Sigmoid colon (tissue), 7 donors: ENCODE measurements around the gene ROR1. TPM values are rescaled to one million over a fixed set of nuclear protein-coding genes. Genes with fewer than 3 reads are reported as not detected.

Source experiments
- DNase-seq: peaks from one replicate; pipeline ENCODE4 v3.0.0-alpha.2; 2019
- H3K27ac ChIP-seq, 4 donors: fragments of 200-600 bp; sonication (generic); one replicate each; pipeline ENCODE4 v1.5.1; 2016 to 2019; ENCODE audit warnings: mild to moderate bottlenecking in 1 of 4
- H3K27me3 ChIP-seq, 3 donors: fragments of 200-600 bp; sonication (generic); one replicate each; pipeline ENCODE4 v1.5.1; 2019; ENCODE audit warnings: mild to moderate bottlenecking in 1 of 3
- H3K36me3 ChIP-seq, 4 donors: fragments of 200-600 bp; sonication (generic); one replicate each; pipeline ENCODE4 v1.5.1; 2016 to 2019
- H3K4me1 ChIP-seq, 4 donors: fragments of 200-600 bp; sonication (generic); one replicate each; pipeline ENCODE4 v1.5.1; 2017 to 2019
- H3K4me3 ChIP-seq, 4 donors: fragments of 200-600 bp; sonication (generic); one replicate each; pipeline ENCODE4 v1.5.1; 2017 to 2019; ENCODE audit warnings: mild to moderate bottlenecking in 2 of 4, moderate library complexity in 1 of 4
- H3K9me3 ChIP-seq, 4 donors: fragments of 200-600 bp in 3 of 4; sonication (generic) in 3 of 4; one replicate each; pipeline versions ENCODE4 v1.5.1 to v1.6.1; 2013 to 2019
- CTCF ChIP-seq, 4 experiments: fragments of 450-650 bp in 3 of 4; fragments of 200-600 bp in 1 of 4; IDR thresholded peaks; one replicate each; pipeline ENCODE4 v1.5.1; 2016 to 2019; ENCODE audit warnings: antibody characterized with exemption in 4 of 4, mild to moderate bottlenecking in 3 of 4, moderate library complexity in 2 of 4
- EP300 ChIP-seq, 4 donors: sonication (generic); formaldehyde crosslinking; IDR thresholded peaks; one replicate each; pipeline ENCODE4 v1.6.1; 2017; ENCODE audit warnings: antibody characterized with exemption in 4 of 4
- POLR2A ChIP-seq, 2 donors: fragments of 450-650 bp; IDR thresholded peaks; one replicate each; pipeline ENCODE4 v1.6.1; 2016; ENCODE audit warnings: antibody characterized with exemption in 2 of 2, mild to moderate bottlenecking in 2 of 2, moderate library complexity in 2 of 2
- POLR2AphosphoS5 ChIP-seq, 4 donors: sonication (generic); formaldehyde crosslinking; IDR thresholded peaks; one replicate each; pipeline ENCODE4 v1.6.1; 2017; ENCODE audit warnings: antibody characterized with exemption in 4 of 4
- WGBS, 2 donors: extraction: QIAGEN DNeasy Blood & Tissue Kit; methylation state at CpG; one replicate each; pipeline ENCODE4 v1.1.7; 2013; 5-methylcytosine and 5-hydroxymethylcytosine counted together
- intact Hi-C: fragments of 100-400 bp; cut with DNase I; formaldehyde crosslinking; loops from one replicate; pipeline ENCODE4 v1.15.1; 2023
- polyA plus RNA-seq, 3 donors: library from polyadenylated mRNA; stranded (reverse); fragments of 200-250 nt; gene quantifications; one replicate each; pipeline ENCODE4 v1.2.3, GENCODE V29; 2013
- total RNA-seq, 4 donors: library from RNA; depleted of rRNA; stranded (reverse); fragments of >200 nt; gene quantifications; one replicate each; pipeline ENCODE4 v1.1.0, GENCODE V29; 2016
- donor health status: healthy with polysubstance abuse.
- donor health status: Bipolar disorder and iron deficiency.
- donor health status: healthy.

Gene ROR1
- total and polyA plus RNA-seq, 7 donors: under 0.01 to 37.1 (median 27.3) TPM

- 77 to 83% methylated on average over 3 of the region's 3 CpGs for WGBS, 2 donors
- Histone ChIP-seq H3K4me1 (peaks cover 0 to 35% (median 21%) of the 10 kb centered on the region in 4 donors), H3K9me3 (no peaks in the 10 kb centered on the region), H3K36me3 (no peaks in the 10 kb centered on the region), H3K4me3 (no peak overlapping the region), H3K27ac (no peak overlapping the region), H3K27me3 (no peaks in the 10 kb centered on the region)
- TF ChIP-seq EP300 (IDR thresholded peaks at IDR 0.05): no peak
- no peak for DNase-seq
- intact Hi-C loops: no loop called here
These were observed 213.8 kb downstream of the ROR1 start for GRCh38 chr1:63987628-63988024.

DNA sequence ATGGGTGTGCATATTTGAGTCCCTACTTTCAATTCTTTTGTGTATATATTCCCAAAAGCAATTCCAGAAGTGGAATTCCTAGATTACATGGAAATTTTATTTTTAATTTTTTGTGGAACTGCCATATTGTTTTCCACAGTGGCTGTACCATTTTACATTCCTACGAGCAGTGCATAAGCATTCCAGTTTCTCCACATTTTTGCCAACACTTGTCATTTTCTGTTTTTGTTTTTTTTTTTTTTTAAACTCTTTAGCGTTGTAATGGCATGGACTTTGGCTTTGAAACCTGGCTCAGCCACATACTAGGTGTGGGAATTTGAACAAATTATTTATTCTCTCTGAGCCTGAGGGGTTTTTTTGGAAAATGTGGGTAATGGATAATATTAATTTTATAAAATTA is 215.1 kb downstream of the ROR1 start:
- Histone ChIP-seq H3K27ac (no peak overlapping the region), H3K4me3 (no peak overlapping the region), H3K9me3 (no peaks in the 10 kb centered on the region), H3K27me3 (no peaks in the 10 kb centered on the region), H3K4me1 (peaks cover 0 to 31% (median 21%) of the 10 kb centered on the region in 4 donors), H3K36me3 (no peaks in the 10 kb centered on the region)
- no peak for DNase-seq
- intact Hi-C loops: no loop called here
- TF ChIP-seq POLR2AphosphoS5 (IDR thresholded peaks at IDR 0.05) (no peak), EP300 (IDR thresholded peaks at IDR 0.05) (no peak), CTCF (IDR thresholded peaks at IDR 0.05) (no peak)
- 81 to 85% methylated on average over 2 of the region's 2 CpGs for WGBS, 2 donors

DNA sequence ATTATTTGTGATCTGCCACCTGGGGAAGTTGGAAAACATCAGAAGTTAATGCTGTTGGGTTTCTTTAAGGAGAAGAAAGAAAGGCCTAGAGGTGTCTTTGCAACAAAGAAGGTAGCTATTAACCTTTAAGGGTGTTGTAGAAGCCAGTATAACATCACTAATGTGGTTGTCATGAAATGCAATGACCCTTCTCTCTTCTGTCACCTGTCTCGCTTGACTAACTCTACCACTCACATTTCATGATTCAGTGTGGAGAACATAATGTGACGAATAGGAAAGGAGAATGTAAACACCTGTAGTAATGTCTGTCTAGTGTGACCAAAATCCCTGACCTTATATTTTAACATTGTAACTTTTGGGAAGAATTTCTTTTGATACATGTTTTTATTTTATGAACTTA is 217.9 kb downstream of the ROR1 start:
- intact Hi-C loops: no loop called here
- TF ChIP-seq POLR2A (IDR thresholded peaks at IDR 0.05) (no peak), CTCF (IDR thresholded peaks at IDR 0.05) (no peak), EP300 (IDR thresholded peaks at IDR 0.05) (no peak), POLR2AphosphoS5 (IDR thresholded peaks at IDR 0.05) (no peak)

DNA sequence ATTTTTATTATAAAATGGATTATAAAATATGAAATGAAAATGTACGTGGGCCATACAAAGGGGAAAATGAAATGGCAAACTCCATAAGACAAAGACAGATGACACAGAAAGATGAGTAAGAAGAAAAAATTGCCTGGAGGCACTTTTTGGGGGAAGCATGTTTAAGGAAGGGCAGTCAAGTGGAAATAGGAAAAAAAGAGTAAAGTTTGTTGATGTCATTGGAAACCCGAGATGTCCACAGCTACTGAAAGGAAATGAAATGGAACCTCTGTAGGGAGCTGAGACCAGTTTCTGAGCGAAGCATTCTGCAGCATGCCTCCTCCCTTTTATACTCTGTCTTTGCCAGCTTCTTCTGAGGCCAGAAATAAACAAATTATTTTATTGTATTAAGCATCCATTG is 226.2 kb downstream of the ROR1 start:
- WGBS, 2 donors: 80 to 87% methylated on average over 3 of the region's 3 CpGs
- no peak overlapping the region for H3K27ac ChIP-seq
- H3K4me1 ChIP-seq: peaks cover 0 to 17% (median 0%) of the 10 kb centered on the region in 4 donors
- TF ChIP-seq POLR2AphosphoS5 (IDR thresholded peaks at IDR 0.05) (no peak), EP300 (IDR thresholded peaks at IDR 0.05) (no peak)
- H3K27me3 ChIP-seq: no peaks in the 10 kb centered on the region
- intact Hi-C loops: no loop called here
- DNase-seq: no peak
- no peaks in the 10 kb centered on the region for H3K9me3 ChIP-seq
- H3K4me3 ChIP-seq: no peak overlapping the region
- no peaks in the 10 kb centered on the region for H3K36me3 ChIP-seq

More for the DNA sequence above, 217.9 kb downstream of the ROR1 start:
- Histone ChIP-seq H3K4me3 (no peak overlapping the region), H3K4me1 (peaks cover 0 to 20% (median 13%) of the 10 kb centered on the region in 4 donors), H3K27ac (no peak overlapping the region), H3K36me3 (no peaks in the 10 kb centered on the region), H3K9me3 (no peaks in the 10 kb centered on the region), H3K27me3 (no peaks in the 10 kb centered on the region)
- WGBS, 2 donors: 48 to 74% methylated on average over 2 of the region's 2 CpGs
- no peak for DNase-seq

GRCh38 chr1:64001038-64001437 is 227.2 kb downstream of the ROR1 start:
- Histone ChIP-seq H3K36me3 (no peaks in the 10 kb centered on the region), H3K9me3 (no peaks in the 10 kb centered on the region), H3K27ac (no peak overlapping the region), H3K27me3 (no peaks in the 10 kb centered on the region), H3K4me3 (no peak overlapping the region), H3K4me1 (peaks cover 0 to 17% (median 1%) of the 10 kb centered on the region in 4 donors)
- no peak for DNase-seq
- no peak for TF ChIP-seq EP300 (IDR thresholded peaks at IDR 0.05)
- TF ChIP-seq POLR2A (IDR thresholded peaks at IDR 0.05): no peak
- TF ChIP-seq CTCF (IDR thresholded peaks at IDR 0.05): no peak
- no peak for TF ChIP-seq POLR2AphosphoS5 (IDR thresholded peaks at IDR 0.05)
- 82 to 83% methylated on average over 2 of the region's 2 CpGs for WGBS, 2 donors
- intact Hi-C loops: no loop called here

GRCh38 chr1:64004451-64005025 is 230.7 kb downstream of the ROR1 start:
- DNase-seq: no peak
- WGBS, 2 donors: 86 to 90% methylated on average over 8 of the region's 8 CpGs
- Histone ChIP-seq H3K27ac (no peak overlapping the region), H3K9me3 (no peaks in the 10 kb centered on the region), H3K4me1 (peaks cover 0 to 17% (median 6%) of the 10 kb centered on the region in 4 donors), H3K4me3 (no peak overlapping the region), H3K27me3 (no peaks in the 10 kb centered on the region), H3K36me3 (no peaks in the 10 kb centered on the region)
- intact Hi-C loops: no loop called here
- TF ChIP-seq POLR2AphosphoS5 (IDR thresholded peaks at IDR 0.05) (no peak), CTCF (IDR thresholded peaks at IDR 0.05) (no peak), POLR2A (IDR thresholded peaks at IDR 0.05) (no peak), EP300 (IDR thresholded peaks at IDR 0.05) (no peak)
